Activated B cell treated with CpG ODN at 0.5 μM for 24 hours (primary cell): Measurements from ENCODE around the gene OBI1. TPM values are rescaled to one million over a fixed set of nuclear protein-coding genes. Genes with fewer than 3 reads are reported as not detected.

Source experiments
- ATAC-seq: fragments of 200-7000 bp; cut with Tn5 transposase; one replicate; pipeline ENCODE4 v1.10.0; 2021; ENCODE audit warnings: low read depth, mild to moderate bottlenecking, moderate library complexity
- CTCF ChIA-PET: fragments of 350-600 bp; sonication (Branson Sonifier 250); formaldehyde crosslinking; loops from one replicate; lab custom pipeline; 2021; ENCODE audit warnings: antibody characterized with exemption; lab: Charles Lee
- POLR2A ChIA-PET: fragments of 350-600 bp; sonication (Branson Sonifier 250); formaldehyde crosslinking; loops from one replicate; lab custom pipeline; 2021; ENCODE audit warnings: antibody characterized with exemption; lab: Charles Lee
- DNase-seq: peaks from one replicate; pipeline ENCODE4 v3.0.0; 2022
- H3K27ac Mint-ChIP-seq: one replicate; pipeline ENCODE4 v1.8.0; 2020; ENCODE audit warnings: mixed read lengths
- H3K27me3 Mint-ChIP-seq: one replicate; pipeline ENCODE4 v1.8.0; 2021; ENCODE audit warnings: mixed read lengths
- H3K36me3 Mint-ChIP-seq: one replicate; pipeline ENCODE4 v1.8.0; 2021; ENCODE audit warnings: low read depth, mixed read lengths
- H3K4me1 Mint-ChIP-seq: one replicate; pipeline ENCODE4 v1.8.0; 2021; ENCODE audit warnings: mixed read lengths
- H3K4me3 Mint-ChIP-seq: one replicate; pipeline ENCODE4 v1.8.0; 2020; ENCODE audit warnings: mild to moderate bottlenecking, mixed read lengths
- H3K9me3 Mint-ChIP-seq: one replicate; pipeline ENCODE4 v1.8.0; 2020; ENCODE audit warnings: mixed read lengths
- CTCF ChIP-seq: fragments of 200-600 bp; IDR thresholded peaks from one replicate; pipeline ENCODE4 v1.8.0; 2022; ENCODE audit warnings: antibody characterized with exemption, mild to moderate bottlenecking
- intact Hi-C: fragments of 100-400 bp; cut with micrococcal nuclease; formaldehyde crosslinking; loops from one replicate; pipeline ENCODE4 v1.15.1; 2024
- total RNA-seq: library from RNA; stranded (reverse); gene quantifications from 2 replicates; pipeline ENCODE4 v1.2.3, GENCODE V29; 2022

OBI1 gene
- total RNA-seq, result 16.2 and 19.1 TPM in 2 replicates

GRCh38 chr13:78658630-78659449 is at the start of gene OBI1:
OBI1 (minus strand) TSS chr13:78659155; CDS start chr13:78659120, 35 bp downstream.
- Mint-ChIP-seq H3K4me3 (peak within 1 kb of the TSS; percentile 100), H3K9me3 (no peaks in the 10 kb centered on the region), H3K27ac (peak within 1 kb of the TSS; percentile 92), H3K27me3 (no peaks in the 10 kb centered on the region), H3K4me1 (peaks cover 37% of the 10 kb centered on the region), H3K36me3 (peaks cover 16% of the 10 kb centered on the region)
- TF ChIP-seq CTCF, result no peak
- ChIA-PET POLR2A (no interaction called here), CTCF (interaction anchor here (1.4 kb wide), 1 partner anchor 722 kb away, joined by 3 read pairs; no protein-coding TSS in a partner anchor)
- intact Hi-C loops, result loop anchor here (1.0 to 10.0 kb wide), 9 partner anchors 56 to 1666 kb away; partner anchors contain the start of genes CLN5, POU4F1, RBM26 and SLAIN1
- ATAC-seq (peak; percentile 98), DNase-seq (peak; percentile 88)

- ChIA-PET POLR2A (no interaction called here), CTCF (no interaction called here)
- H3K27ac Mint-ChIP-seq, result no peak overlapping the region
- no peaks in the 10 kb centered on the region for H3K36me3 Mint-ChIP-seq
- TF ChIP-seq CTCF, result no peak
- H3K9me3 Mint-ChIP-seq, result no peaks in the 10 kb centered on the region
- intact Hi-C loops, result no loop called here
- H3K4me3 Mint-ChIP-seq, result no peak overlapping the region
- no peaks in the 10 kb centered on the region for H3K4me1 Mint-ChIP-seq
- H3K27me3 Mint-ChIP-seq, result peaks cover 14% of the 10 kb centered on the region
- ATAC-seq (no peak), DNase-seq (no peak)
These were observed 42.4 kb upstream of the OBI1 start for GRCh38 chr13:78701383-78701782.

GRCh38 chr13:78700121-78700910 is 41.4 kb upstream of the OBI1 start:
- H3K4me1 Mint-ChIP-seq, result no peaks in the 10 kb centered on the region
- H3K4me3 Mint-ChIP-seq, result no peak overlapping the region
- POLR2A ChIA-PET, result no interaction called here
- no peak for ATAC-seq
- TF ChIP-seq CTCF, result no peak
- no peaks in the 10 kb centered on the region for H3K36me3 Mint-ChIP-seq
- peaks cover 14% of the 10 kb centered on the region for H3K27me3 Mint-ChIP-seq
- intact Hi-C loops, result no loop called here
- H3K27ac Mint-ChIP-seq, result no peak overlapping the region
- H3K9me3 Mint-ChIP-seq, result no peaks in the 10 kb centered on the region
- DNase-seq, result no peak
- CTCF ChIA-PET, result no interaction called here

GRCh38 chr13:78689011-78689410 is 30.1 kb upstream of the OBI1 start:
- no peak for TF ChIP-seq CTCF
- no peak overlapping the region for H3K4me3 Mint-ChIP-seq
- no peaks in the 10 kb centered on the region for H3K9me3 Mint-ChIP-seq
- no peak for ATAC-seq
- CTCF ChIA-PET, result no interaction called here
- H3K4me1 Mint-ChIP-seq, result no peaks in the 10 kb centered on the region
- no peak overlapping the region for H3K27ac Mint-ChIP-seq
- POLR2A ChIA-PET, result no interaction called here
- no peak for DNase-seq
- H3K36me3 Mint-ChIP-seq, result no peaks in the 10 kb centered on the region
- H3K27me3 Mint-ChIP-seq, result peaks cover 13% of the 10 kb centered on the region
- intact Hi-C loops, result no loop called here

- no peak for TF ChIP-seq CTCF
- Mint-ChIP-seq H3K27me3 (peaks cover 27% of the 10 kb centered on the region), H3K4me1 (no peaks in the 10 kb centered on the region), H3K4me3 (no peak overlapping the region), H3K9me3 (peaks cover 3% of the 10 kb centered on the region), H3K27ac (no peak overlapping the region), H3K36me3 (no peaks in the 10 kb centered on the region)
- DNase-seq (no peak), ATAC-seq (no peak)
- CTCF ChIA-PET, result no interaction called here
- intact Hi-C loops, result no loop called here
- POLR2A ChIA-PET, result no interaction called here
These were observed 27.5 kb upstream of the OBI1 start for GRCh38 chr13:78686461-78686860.
